Measurements from ENCODE around the gene LEAP2.
"Not testable (repeated sequence)": the region's sequence is repeated elsewhere in the genome, so short reads cannot be mapped to it uniquely, and the experiment has no call there.

LEAP2 gene

GRCh38 chr5:132840896-132841295 is 32.6 kb upstream of the LEAP2 start:
- Histone ChIP-seq H3K4me1 (ENCODE audit: control insufficient read depth in 5 of 5, insufficient read depth in 5 of 5, low read length in 5 of 5) (peaks cover 0 to 34% (median 13%) of the 10 kb centered on the region in 5 donors), H3K27ac (ENCODE audit: low read depth, low read length) (no peak overlapping the region), H3K9ac (ENCODE audit: low read length in 5 of 5) (no peak overlapping the region), H3K36me3 (ENCODE audit: control insufficient read depth in 5 of 5, insufficient read depth in 5 of 5, low read length in 5 of 5) (no peaks in the 10 kb centered on the region), H3K4me3 (ENCODE audit: low read depth in 1 of 5, low read length in 5 of 5) (no peak overlapping the region), H3K9me3 (ENCODE audit: control insufficient read depth in 5 of 5, low read length in 5 of 5) (no peaks in the 10 kb centered on the region), H3K27me3 (ENCODE audit: control insufficient read depth in 5 of 5, insufficient read depth in 4 of 5, low read length in 5 of 5) (no peaks in the 10 kb centered on the region)

GRCh38 chr5:132841305-132841704 is 32.2 kb upstream of the LEAP2 start:
- Histone ChIP-seq H3K4me1 (ENCODE audit: control insufficient read depth in 5 of 5, insufficient read depth in 5 of 5, low read length in 5 of 5) (peaks cover 0 to 34% (median 13%) of the 10 kb centered on the region in 5 donors), H3K9ac (ENCODE audit: low read length in 5 of 5) (no peak overlapping the region), H3K27ac (ENCODE audit: low read depth, low read length) (no peak overlapping the region), H3K36me3 (ENCODE audit: control insufficient read depth in 5 of 5, insufficient read depth in 5 of 5, low read length in 5 of 5) (no peaks in the 10 kb centered on the region), H3K9me3 (ENCODE audit: control insufficient read depth in 5 of 5, low read length in 5 of 5) (no peaks in the 10 kb centered on the region), H3K27me3 (ENCODE audit: control insufficient read depth in 5 of 5, insufficient read depth in 4 of 5, low read length in 5 of 5) (no peaks in the 10 kb centered on the region), H3K4me3 (ENCODE audit: low read depth in 1 of 5, low read length in 5 of 5) (no peak overlapping the region)

- Histone ChIP-seq H3K9me3 (ENCODE audit: control insufficient read depth in 5 of 5, low read length in 5 of 5) (no peaks in the 10 kb centered on the region), H3K4me1 (ENCODE audit: control insufficient read depth in 5 of 5, insufficient read depth in 5 of 5, low read length in 5 of 5) (no peaks in the 10 kb centered on the region), H3K4me3 (ENCODE audit: low read depth in 1 of 5, low read length in 5 of 5) (no peak overlapping the region), H3K9ac (ENCODE audit: low read length in 5 of 5) (no peak overlapping the region), H3K27ac (ENCODE audit: low read depth, low read length) (no peak overlapping the region), H3K36me3 (ENCODE audit: control insufficient read depth in 5 of 5, insufficient read depth in 5 of 5, low read length in 5 of 5) (no peaks in the 10 kb centered on the region), H3K27me3 (ENCODE audit: control insufficient read depth in 5 of 5, insufficient read depth in 4 of 5, low read length in 5 of 5) (no peaks in the 10 kb centered on the region)
Measured at GRCh38 chr5:132848270-132848669, 25.2 kb upstream of the LEAP2 start.

- no peaks in the 10 kb centered on the region for H3K9me3 ChIP-seq (ENCODE audit: control insufficient read depth in 5 of 5, low read length in 5 of 5)
- H3K9ac ChIP-seq (ENCODE audit: low read length in 5 of 5): no peak overlapping the region
- no peaks in the 10 kb centered on the region for H3K4me1 ChIP-seq (ENCODE audit: control insufficient read depth in 5 of 5, insufficient read depth in 5 of 5, low read length in 5 of 5)
- no peak overlapping the region for H3K4me3 ChIP-seq (ENCODE audit: low read depth in 1 of 5, low read length in 5 of 5)
- no peaks in the 10 kb centered on the region for H3K36me3 ChIP-seq (ENCODE audit: control insufficient read depth in 5 of 5, insufficient read depth in 5 of 5, low read length in 5 of 5)
- H3K27ac ChIP-seq (ENCODE audit: low read depth, low read length): no peak overlapping the region
- H3K27me3 ChIP-seq (ENCODE audit: control insufficient read depth in 5 of 5, insufficient read depth in 4 of 5, low read length in 5 of 5): no peaks in the 10 kb centered on the region
Measured at GRCh38 chr5:132849347-132849746, 24.1 kb upstream of the LEAP2 start.

- no peaks in the 10 kb centered on the region for H3K9me3 ChIP-seq (ENCODE audit: control insufficient read depth in 5 of 5, low read length in 5 of 5)
- H3K4me1 ChIP-seq (ENCODE audit: control insufficient read depth in 5 of 5, insufficient read depth in 5 of 5, low read length in 5 of 5): no peaks in the 10 kb centered on the region
- H3K4me3 ChIP-seq (ENCODE audit: low read depth in 1 of 5, low read length in 5 of 5): no peak overlapping the region
- H3K27me3 ChIP-seq (ENCODE audit: control insufficient read depth in 5 of 5, insufficient read depth in 4 of 5, low read length in 5 of 5): no peaks in the 10 kb centered on the region
- H3K36me3 ChIP-seq (ENCODE audit: control insufficient read depth in 5 of 5, insufficient read depth in 5 of 5, low read length in 5 of 5): no peaks in the 10 kb centered on the region
- H3K27ac ChIP-seq (ENCODE audit: low read depth, low read length): no peak overlapping the region
- H3K9ac ChIP-seq (ENCODE audit: low read length in 5 of 5): no peak overlapping the region
Measured at GRCh38 chr5:132850066-132850465, 23.4 kb upstream of the LEAP2 start.

GRCh38 chr5:132853323-132853722 is 20.1 kb upstream of the LEAP2 start:
- Histone ChIP-seq H3K27me3 (ENCODE audit: control insufficient read depth in 5 of 5, insufficient read depth in 4 of 5, low read length in 5 of 5) (peaks cover 0 to 3% (median 0%) of the 10 kb centered on the region in 5 donors), H3K36me3 (ENCODE audit: control insufficient read depth in 5 of 5, insufficient read depth in 5 of 5, low read length in 5 of 5) (no peaks in the 10 kb centered on the region), H3K4me1 (ENCODE audit: control insufficient read depth in 5 of 5, insufficient read depth in 5 of 5, low read length in 5 of 5) (no peaks in the 10 kb centered on the region), H3K4me3 (ENCODE audit: low read depth in 1 of 5, low read length in 5 of 5) (no peak overlapping the region), H3K9ac (ENCODE audit: low read length in 5 of 5) (no peak overlapping the region), H3K27ac (ENCODE audit: low read depth, low read length) (no peak overlapping the region), H3K9me3 (ENCODE audit: control insufficient read depth in 5 of 5, low read length in 5 of 5) (no peaks in the 10 kb centered on the region)

- Histone ChIP-seq H3K9ac (ENCODE audit: low read length in 5 of 5) (no peak overlapping the region), H3K4me3 (ENCODE audit: low read depth in 1 of 5, low read length in 5 of 5) (no peak overlapping the region), H3K27ac (ENCODE audit: low read depth, low read length) (no peak overlapping the region), H3K27me3 (ENCODE audit: control insufficient read depth in 5 of 5, insufficient read depth in 4 of 5, low read length in 5 of 5) (peaks cover 0 to 3% (median 0%) of the 10 kb centered on the region in 5 donors), H3K4me1 (ENCODE audit: control insufficient read depth in 5 of 5, insufficient read depth in 5 of 5, low read length in 5 of 5) (no peaks in the 10 kb centered on the region), H3K9me3 (ENCODE audit: control insufficient read depth in 5 of 5, low read length in 5 of 5) (no peaks in the 10 kb centered on the region), H3K36me3 (ENCODE audit: control insufficient read depth in 5 of 5, insufficient read depth in 5 of 5, low read length in 5 of 5) (no peaks in the 10 kb centered on the region)
Measured at GRCh38 chr5:132853790-132854189, 19.7 kb upstream of the LEAP2 start.

GRCh38 chr5:132854301-132854700 is 19.2 kb upstream of the LEAP2 start:
- Histone ChIP-seq H3K4me1 (ENCODE audit: control insufficient read depth in 5 of 5, insufficient read depth in 5 of 5, low read length in 5 of 5) (no peaks in the 10 kb centered on the region), H3K9ac (ENCODE audit: low read length in 5 of 5) (no peak overlapping the region), H3K9me3 (ENCODE audit: control insufficient read depth in 5 of 5, low read length in 5 of 5) (no peaks in the 10 kb centered on the region), H3K36me3 (ENCODE audit: control insufficient read depth in 5 of 5, insufficient read depth in 5 of 5, low read length in 5 of 5) (no peaks in the 10 kb centered on the region), H3K27ac (ENCODE audit: low read depth, low read length) (no peak overlapping the region), H3K4me3 (ENCODE audit: low read depth in 1 of 5, low read length in 5 of 5) (no peak overlapping the region), H3K27me3 (ENCODE audit: control insufficient read depth in 5 of 5, insufficient read depth in 4 of 5, low read length in 5 of 5) (peaks cover 0 to 3% (median 0%) of the 10 kb centered on the region in 5 donors)

GRCh38 chr5:132854992-132855391 is 18.5 kb upstream of the LEAP2 start:
- not testable (repeated sequence) for H3K36me3 ChIP-seq (ENCODE audit: control insufficient read depth in 5 of 5, insufficient read depth in 5 of 5, low read length in 5 of 5); H3K27ac ChIP-seq (ENCODE audit: low read depth, low read length); H3K4me3 ChIP-seq (ENCODE audit: low read depth in 1 of 5, low read length in 5 of 5); H3K9ac ChIP-seq (ENCODE audit: low read length in 5 of 5); H3K9me3 ChIP-seq (ENCODE audit: control insufficient read depth in 5 of 5, low read length in 5 of 5); H3K4me1 ChIP-seq (ENCODE audit: control insufficient read depth in 5 of 5, insufficient read depth in 5 of 5, low read length in 5 of 5); H3K27me3 ChIP-seq (ENCODE audit: control insufficient read depth in 5 of 5, insufficient read depth in 4 of 5, low read length in 5 of 5)

GRCh38 chr5:132856011-132856410 is 17.5 kb upstream of the LEAP2 start:
- no peaks in the 10 kb centered on the region for H3K4me1 ChIP-seq (ENCODE audit: control insufficient read depth in 5 of 5, insufficient read depth in 5 of 5, low read length in 5 of 5)
- no peak overlapping the region for H3K9ac ChIP-seq (ENCODE audit: low read length in 5 of 5)
- peaks cover 0 to 3% (median 0%) of the 10 kb centered on the region in 5 donors for H3K27me3 ChIP-seq (ENCODE audit: control insufficient read depth in 5 of 5, insufficient read depth in 4 of 5, low read length in 5 of 5)
- H3K27ac ChIP-seq (ENCODE audit: low read depth, low read length): no peak overlapping the region
- H3K9me3 ChIP-seq (ENCODE audit: control insufficient read depth in 5 of 5, low read length in 5 of 5): no peaks in the 10 kb centered on the region
- no peaks in the 10 kb centered on the region for H3K36me3 ChIP-seq (ENCODE audit: control insufficient read depth in 5 of 5, insufficient read depth in 5 of 5, low read length in 5 of 5)
- H3K4me3 ChIP-seq (ENCODE audit: low read depth in 1 of 5, low read length in 5 of 5): no peak overlapping the region

- no peak overlapping the region for H3K9ac ChIP-seq (ENCODE audit: low read length in 5 of 5)
- H3K4me3 ChIP-seq (ENCODE audit: low read depth in 1 of 5, low read length in 5 of 5): no peak overlapping the region
- peaks cover 0 to 3% (median 0%) of the 10 kb centered on the region in 5 donors for H3K27me3 ChIP-seq (ENCODE audit: control insufficient read depth in 5 of 5, insufficient read depth in 4 of 5, low read length in 5 of 5)
- H3K9me3 ChIP-seq (ENCODE audit: control insufficient read depth in 5 of 5, low read length in 5 of 5): no peaks in the 10 kb centered on the region
- no peaks in the 10 kb centered on the region for H3K36me3 ChIP-seq (ENCODE audit: control insufficient read depth in 5 of 5, insufficient read depth in 5 of 5, low read length in 5 of 5)
- H3K4me1 ChIP-seq (ENCODE audit: control insufficient read depth in 5 of 5, insufficient read depth in 5 of 5, low read length in 5 of 5): no peaks in the 10 kb centered on the region
- no peak overlapping the region for H3K27ac ChIP-seq (ENCODE audit: low read depth, low read length)
Measured at GRCh38 chr5:132859889-132860437, 13.5 kb upstream of the LEAP2 start.

Data from subcutaneous abdominal adipose tissue (tissue), 5 donors.